Neural progenitor cell (in vitro differentiated cells): ENCODE results near the gene NAAA. TPM values are rescaled to one million over a fixed set of nuclear protein-coding genes. Genes with fewer than 3 reads are reported as not detected.
"Not testable (repeated sequence)": the region's sequence is repeated elsewhere in the genome, so short reads cannot be mapped to it uniquely, and the experiment has no call there.

ENCODE experiments used
- DNase-seq: peaks from one replicate; pipeline ENCODE4 v3.0.0-alpha.2; 2016; ENCODE audit warnings: low spot score
- H2AFZ ChIP-seq: fragments of 200-600 bp; sonication (generic); replicated peaks from 2 replicates; pipeline ENCODE4 v1.6.1; 2016; ENCODE audit warnings: antibody characterized with exemption
- H3F3A ChIP-seq: fragments of 200-600 bp; sonication (generic); 2 replicates; pipeline ENCODE4 v1.6.1; 2016; ENCODE audit warnings: antibody characterized with exemption, low read depth
- H3K27ac ChIP-seq: fragments of 200-600 bp; sonication (generic); 2 replicates; pipeline ENCODE4 v1.5.1; 2016; ENCODE audit warnings: mild to moderate bottlenecking
- H3K27me3 ChIP-seq: fragments of 200-600 bp; sonication (generic); 2 replicates; pipeline ENCODE4 v1.6.1; 2016; ENCODE audit warnings: mild to moderate bottlenecking, moderate library complexity
- H3K36me3 ChIP-seq: fragments of 200-600 bp; sonication (generic); 2 replicates; pipeline ENCODE4 v1.5.1; 2016
- H3K4me1 ChIP-seq: fragments of 200-600 bp; sonication (generic); 2 replicates; pipeline ENCODE4 v1.6.1; 2016; ENCODE audit warnings: mixed run types
- H3K4me2 ChIP-seq: fragments of 200-600 bp; sonication (generic); 2 replicates; pipeline ENCODE4 v1.6.1; 2016
- H3K4me3 ChIP-seq: fragments of 200-600 bp; sonication (generic); 2 replicates; pipeline ENCODE4 v1.5.1; 2016
- H3K79me2 ChIP-seq: fragments of 200-600 bp; sonication (generic); 2 replicates; pipeline ENCODE4 v1.6.1; 2016; ENCODE audit warnings: low read depth
- H3K9ac ChIP-seq: fragments of 200-600 bp; sonication (generic); 2 replicates; pipeline ENCODE4 v1.6.1; 2016
- H3K9me3 ChIP-seq: fragments of 200-600 bp; sonication (generic); 2 replicates; pipeline ENCODE4 v1.5.1; 2016; ENCODE audit warnings: low read depth
- H4K20me1 ChIP-seq: fragments of 200-600 bp; sonication (generic); 2 replicates; pipeline ENCODE4 v1.6.1; 2016; ENCODE audit warnings: low read depth
- H3K27ac Mint-ChIP-seq: 3 replicates; pipeline ENCODE4 v1.8.0; 2021; ENCODE audit warnings: mixed read lengths
- H3K27me3 Mint-ChIP-seq: 2 replicates; pipeline ENCODE4 v1.8.0; 2022; ENCODE audit warnings: low read depth, mild to moderate bottlenecking, inconsistent platforms, moderate library complexity, mixed read lengths; ENCODE audit not compliant: insufficient read depth
- H3K36me3 Mint-ChIP-seq: 3 replicates; pipeline ENCODE4 v1.8.0; 2021; ENCODE audit warnings: mixed read lengths
- H3K4me1 Mint-ChIP-seq: 3 replicates; pipeline ENCODE4 v1.8.0; 2021; ENCODE audit warnings: mixed read lengths
- H3K4me3 Mint-ChIP-seq: 3 replicates; pipeline ENCODE4 v1.8.0; 2021; ENCODE audit warnings: mild to moderate bottlenecking, moderate library complexity, mixed read lengths
- H3K9me3 Mint-ChIP-seq: 3 replicates; pipeline ENCODE4 v1.8.0; 2020; ENCODE audit warnings: mixed read lengths
- CTCF ChIP-seq: fragments of 200-600 bp; sonication (generic); IDR thresholded peaks from 2 replicates; pipeline ENCODE4 v1.5.1; 2017; ENCODE audit warnings: antibody characterized with exemption, mild to moderate bottlenecking
- EZH2 ChIP-seq: fragments of 200-600 bp; sonication (generic); IDR thresholded peaks from 2 replicates; pipeline ENCODE4 v1.6.1; 2017; ENCODE audit warnings: antibody characterized with exemption, mild to moderate bottlenecking, moderate library complexity
- EZH2phosphoT487 ChIP-seq: fragments of 200-600 bp; sonication (generic); IDR thresholded peaks from 2 replicates; pipeline ENCODE4 v1.6.1; 2017; ENCODE audit warnings: antibody characterized with exemption
- total RNA-seq: library from RNA; depleted of rRNA; stranded (reverse); fragments of >200 nt; gene quantifications from 2 replicates; pipeline ENCODE4 v1.2.3, GENCODE V29; 2015; ENCODE audit warnings: low replicate concordance

Gene NAAA
- total RNA-seq, 1 donor from 2014 or later, result 0.07 TPM

DNA sequence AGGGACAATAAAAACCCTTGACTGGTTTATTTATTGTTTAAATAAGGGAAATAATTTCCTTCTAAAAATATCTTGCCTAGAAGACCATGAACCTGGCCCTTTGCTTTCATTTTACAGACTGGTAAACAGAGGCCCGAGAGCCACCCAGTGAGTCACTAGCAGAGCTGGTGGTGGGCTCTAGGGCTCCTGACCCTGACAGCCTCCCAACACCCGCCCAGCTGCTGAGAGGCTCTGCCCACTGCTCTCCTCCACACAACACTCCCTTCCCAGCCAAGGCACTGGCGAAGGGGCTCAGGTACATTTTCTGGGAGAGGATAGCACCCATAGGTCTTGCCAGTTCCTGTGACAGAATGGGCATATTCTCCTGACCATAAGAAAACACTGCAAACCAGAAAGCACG, 20.5 kb downstream of the NAAA start:
- no peak for DNase-seq
- TF ChIP-seq EZH2phosphoT487 (no peak), EZH2 (no peak)
- Histone ChIP-seq H3K27ac (no peak overlapping the region), H4K20me1 (no peaks in the 10 kb centered on the region), H3K4me2 (no peak overlapping the region), H3F3A (no peaks in the 10 kb centered on the region), H2AFZ (no peak overlapping the region), H3K4me1 (peaks cover 4% of the 10 kb centered on the region), H3K36me3 (no peaks in the 10 kb centered on the region), H3K79me2 (no peaks in the 10 kb centered on the region), H3K4me3 (no peak overlapping the region), H3K9ac (no peak overlapping the region), H3K9me3 (no peaks in the 10 kb centered on the region), H3K27me3 (no peaks in the 10 kb centered on the region)
- H3K27me3 Mint-ChIP-seq, result peaks cover 2% of the 10 kb centered on the region
- H3K9me3 Mint-ChIP-seq, result no peaks in the 10 kb centered on the region
- H3K4me3 Mint-ChIP-seq, result no peak overlapping the region
- H3K27ac Mint-ChIP-seq, result no peak overlapping the region
- peaks cover 2% of the 10 kb centered on the region for H3K36me3 Mint-ChIP-seq
- H3K4me1 Mint-ChIP-seq, result peaks cover 8% of the 10 kb centered on the region

- H3F3A ChIP-seq, result no peaks in the 10 kb centered on the region
- Mint-ChIP-seq H3K4me1 (peaks cover 8% of the 10 kb centered on the region), H3K27ac (no peak overlapping the region), H3K27me3 (peaks cover 2% of the 10 kb centered on the region), H3K36me3 (peaks cover 2% of the 10 kb centered on the region), H3K4me3 (no peak overlapping the region), H3K9me3 (no peaks in the 10 kb centered on the region)
- no peak overlapping the region for H3K9ac ChIP-seq
- H3K9me3 ChIP-seq, result no peaks in the 10 kb centered on the region
- no peaks in the 10 kb centered on the region for H3K79me2 ChIP-seq
- no peaks in the 10 kb centered on the region for H4K20me1 ChIP-seq
- no peak overlapping the region for H3K4me3 ChIP-seq
- H3K27ac ChIP-seq, result no peak overlapping the region
- no peaks in the 10 kb centered on the region for H3K27me3 ChIP-seq
- no peak for TF ChIP-seq EZH2
- TF ChIP-seq EZH2phosphoT487, result no peak
- H3K4me1 ChIP-seq, result peaks cover 4% of the 10 kb centered on the region
- no peak overlapping the region for H3K4me2 ChIP-seq
- H2AFZ ChIP-seq, result no peak overlapping the region
- no peak for DNase-seq
- no peaks in the 10 kb centered on the region for H3K36me3 ChIP-seq
These were observed 20.9 kb downstream of the NAAA start for GRCh38 chr4:75919920-75920319.

DNA sequence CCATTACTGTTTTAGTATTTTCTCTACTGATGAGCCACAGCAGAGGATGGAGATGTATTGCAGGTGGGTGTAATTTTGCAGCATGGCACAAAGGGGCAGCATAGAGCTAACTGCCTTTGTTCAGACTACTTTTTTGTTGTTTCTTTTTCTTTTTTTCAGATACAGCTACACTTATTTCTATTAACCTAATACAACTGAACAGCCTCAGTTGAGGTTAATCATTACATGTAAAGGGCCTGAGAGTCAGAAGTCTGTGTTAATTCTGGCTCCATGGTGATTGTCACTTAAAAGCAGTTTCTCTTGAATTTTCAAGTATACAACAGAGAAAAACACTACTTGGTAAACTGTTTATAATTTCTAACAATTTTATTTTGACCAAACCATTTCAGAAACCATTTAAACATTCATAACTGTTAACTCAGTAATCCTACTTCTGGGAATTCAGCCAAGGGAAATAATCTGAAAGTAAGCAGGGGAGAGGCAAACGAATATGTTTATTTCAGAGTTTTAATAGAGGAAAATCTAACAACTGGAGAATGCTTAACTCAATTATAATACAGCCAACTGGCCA, 24.6 kb downstream of the NAAA start:
- Histone ChIP-seq H3K27me3 (no peaks in the 10 kb centered on the region), H2AFZ (peak overlapping the region; percentile 98), H3K36me3 (no peaks in the 10 kb centered on the region), H3K27ac (no peak overlapping the region), H3K4me1 (peaks cover 4% of the 10 kb centered on the region), H4K20me1 (no peaks in the 10 kb centered on the region), H3K4me3 (no peak overlapping the region), H3K4me2 (no peak overlapping the region), H3K79me2 (no peaks in the 10 kb centered on the region), H3K9ac (no peak overlapping the region), H3K9me3 (no peaks in the 10 kb centered on the region), H3F3A (no peaks in the 10 kb centered on the region)
- Mint-ChIP-seq H3K27ac (peak overlapping the region; percentile 50), H3K9me3 (no peaks in the 10 kb centered on the region), H3K4me1 (peaks cover 5% of the 10 kb centered on the region), H3K36me3 (no peaks in the 10 kb centered on the region), H3K4me3 (no peak overlapping the region), H3K27me3 (peaks cover 3% of the 10 kb centered on the region)
- TF ChIP-seq EZH2, result no peak
- TF ChIP-seq CTCF, result peak; percentile 81
- no peak for TF ChIP-seq EZH2phosphoT487
- DNase-seq, result peak; percentile 49

- Histone ChIP-seq H3K9ac (no peak overlapping the region), H3K4me3 (no peak overlapping the region)
These were observed 27.8 kb downstream of the NAAA start for GRCh38 chr4:75912968-75913367.

DNA sequence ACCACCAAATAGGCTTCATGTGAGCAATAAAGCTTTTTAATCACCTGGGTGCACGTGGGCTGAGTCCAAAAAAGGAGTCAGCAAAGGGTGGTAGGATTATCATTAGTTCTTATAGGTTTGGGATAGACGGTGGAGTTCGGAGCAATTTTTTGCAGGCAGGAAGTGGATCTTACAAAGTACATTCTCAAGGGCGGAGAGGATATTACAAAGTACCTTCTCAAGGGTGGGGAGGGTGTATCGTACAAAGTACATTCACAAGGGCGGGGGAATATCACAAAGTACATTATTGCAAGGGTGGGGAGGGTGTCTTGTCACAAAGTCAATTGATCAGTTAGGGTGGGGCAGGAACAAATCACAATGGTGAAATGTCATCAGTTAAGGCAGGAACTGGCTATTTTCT, 30.0 kb downstream of the NAAA start:
- not testable (repeated sequence) for H3K9me3 ChIP-seq, H3K27me3 ChIP-seq, H3K79me2 ChIP-seq, H3F3A ChIP-seq, H3K4me3 ChIP-seq, H3K4me2 ChIP-seq, H3K27me3 Mint-ChIP-seq, H4K20me1 ChIP-seq, H3K9me3 Mint-ChIP-seq, H3K4me3 Mint-ChIP-seq, H3K9ac ChIP-seq, H3K36me3 Mint-ChIP-seq, DNase-seq, H3K36me3 ChIP-seq, H3K27ac ChIP-seq, H2AFZ ChIP-seq, H3K4me1 Mint-ChIP-seq, H3K4me1 ChIP-seq, H3K27ac Mint-ChIP-seq

More at GRCh38 chr4:75912968-75913367, 27.8 kb downstream of the NAAA start:
- Histone ChIP-seq H3K9me3 (no peaks in the 10 kb centered on the region), H3K79me2 (no peaks in the 10 kb centered on the region), H3K27me3 (no peaks in the 10 kb centered on the region), H3K4me1 (peaks cover 4% of the 10 kb centered on the region), H4K20me1 (no peaks in the 10 kb centered on the region), H3K36me3 (no peaks in the 10 kb centered on the region), H3F3A (no peaks in the 10 kb centered on the region), H3K27ac (no peak overlapping the region), H2AFZ (no peak overlapping the region), H3K4me2 (no peak overlapping the region)
- no peak overlapping the region for H3K27ac Mint-ChIP-seq
- H3K9me3 Mint-ChIP-seq, result peaks cover 4% of the 10 kb centered on the region
- DNase-seq, result no peak
- H3K4me1 Mint-ChIP-seq, result peaks cover 5% of the 10 kb centered on the region
- TF ChIP-seq EZH2phosphoT487, result no peak
- peaks cover 2% of the 10 kb centered on the region for H3K27me3 Mint-ChIP-seq
- no peak overlapping the region for H3K4me3 Mint-ChIP-seq
- peaks cover 2% of the 10 kb centered on the region for H3K36me3 Mint-ChIP-seq
